Measurements from ENCODE around the gene UBAC1.
A peak's percentile ranks its signal among the peaks of the same experiment; 100 is the strongest.
"Not testable (repeated sequence)": the region's sequence is repeated elsewhere in the genome, so short reads cannot be mapped to it uniquely, and the experiment has no call there.

UBAC1 gene

GRCh38 chr9:135914921-135915320, 46.3 kb downstream of the UBAC1 start:
- no peak for DNase-seq

GRCh38 chr9:135911233-135911632, 49.9 kb downstream of the UBAC1 start:
- DNase-seq, result not testable (repeated sequence)

- DNase-seq, result no peak
Observed at GRCh38 chr9:135910757-135911156, 50.4 kb downstream of the UBAC1 start.

- DNase-seq, result no peak
Observed at GRCh38 chr9:135910216-135910615, 51.0 kb downstream of the UBAC1 start.

GRCh38 chr9:135909371-135909770, 51.8 kb downstream of the UBAC1 start:
- no peak for DNase-seq

GRCh38 chr9:135908754-135909204, 52.4 kb downstream of the UBAC1 start:
- DNase-seq, result no peak

- DNase-seq, result peak in 1 of 2 donors; percentile 29
Observed at GRCh38 chr9:135908093-135908753, 53.0 kb downstream of the UBAC1 start.

- DNase-seq, result peak; percentile 94
Observed at GRCh38 chr9:135907431-135908092, 53.6 kb downstream of the UBAC1 start, which contains the start of gene CAMSAP1. TSS of gene CAMSAP1 (minus strand) at chr9:135907546. CDS start at chr9:135907159, 387 bp downstream.

- no peak for DNase-seq
Observed at GRCh38 chr9:135907006-135907430, 54.2 kb downstream of the UBAC1 start.

GRCh38 chr9:135906291-135907005, 54.7 kb downstream of the UBAC1 start:
- peak in 1 of 2 donors; percentile 20 for DNase-seq

GRCh38 chr9:135905380-135906258, 55.6 kb downstream of the UBAC1 start:
- peak; percentile 71 to 79 for DNase-seq

GRCh38 chr9:135903786-135904520, 57.2 kb downstream of the UBAC1 start:
- no peak for DNase-seq

- no peak for DNase-seq
Observed at GRCh38 chr9:135903358-135903656, 57.9 kb downstream of the UBAC1 start.

GRCh38 chr9:135902655-135903357, 58.4 kb downstream of the UBAC1 start:
- no peak for DNase-seq

- DNase-seq, result no peak
Observed at GRCh38 chr9:135901826-135902225, 59.3 kb downstream of the UBAC1 start.

- no peak for DNase-seq
Observed at GRCh38 chr9:135901031-135901758, 60.0 kb downstream of the UBAC1 start.

- no peak for DNase-seq
Observed at GRCh38 chr9:135898634-135899407, 62.4 kb downstream of the UBAC1 start.

GRCh38 chr9:135896626-135897025, 64.5 kb downstream of the UBAC1 start:
- DNase-seq, result no peak

- no peak for DNase-seq
Observed at GRCh38 chr9:135896205-135896604, 65.0 kb downstream of the UBAC1 start.
